HCT116 (cell line): Measurements from ENCODE around the gene KCTD2. TPM values are rescaled to one million over a fixed set of nuclear protein-coding genes. Genes with fewer than 3 reads are reported as not detected.

Experiments used
- ATAC-seq: fragments of 200-7000 bp; cut with Tn5 transposase; 2 replicates; pipeline ENCODE4 v1.9.1; 2020; ENCODE audit warnings: mild to moderate bottlenecking, moderate library complexity
- BruUV-seq: library from RNA; stranded (reverse); fragments of 400-500 nt; replicated peaks from 2 replicates; lab custom pipeline; 2021; lab: Mats Ljungman, UMichigan
- CTCF ChIA-PET: fragments of 300-600 bp; sonication (Branson Sonifier 250); formaldehyde crosslinking; loops from one replicate; lab custom pipeline; 2021; ENCODE audit warnings: antibody characterized with exemption; lab: Charles Lee
- POLR2A ChIA-PET: fragments of 300-600, 350-600 bp; sonication (Branson Sonifier 250); formaldehyde crosslinking; loops from one replicate; lab custom pipeline; 2021; ENCODE audit warnings: antibody characterized with exemption; lab: Charles Lee
- RAD21 ChIA-PET, 2 experiments: fragments of 300-600 bp; sonication (Branson Sonifier 250); formaldehyde crosslinking; loops; one replicate each; lab custom pipeline; 2023; ENCODE audit warnings: low total read pairs in 2 of 2; ENCODE audit not compliant: uncharacterized antibody in 2 of 2, unreplicated experiment in 2 of 2, low non-redundant PET in 1 of 2; lab: Charles Lee
- DNase-seq: peaks from one replicate; pipeline ENCODE4 v3.0.0-alpha.2; 2010; ENCODE audit warnings: low read depth, low spot score
- H2AFZ ChIP-seq: fragments of 200-600 bp; shearing (Covaris generic), sonication (generic); 2 replicates; pipeline ENCODE4 v1.6.1; 2017; ENCODE audit warnings: low read depth, mixed run types, mixed read lengths, antibody characterized with exemption, low read length; ENCODE audit not compliant: poor library complexity, severe bottlenecking
- H3K27ac ChIP-seq: 2 replicates; pipeline ENCODE4 v1.5.1; 2012; ENCODE audit warnings: low read depth, low read length
- H3K27me3 ChIP-seq: fragments of 200-600 bp; sonication (generic); 2 replicates; pipeline ENCODE4 v1.6.1; 2016; ENCODE audit warnings: mixed run types, low read length, mixed read lengths; ENCODE audit not compliant: insufficient read depth
- H3K36me3 ChIP-seq, 2 experiments: fragments of 200-500 bp in 1 of 2; fragments of 200-600 bp in 1 of 2; sonication (Bioruptor generic) in 1 of 2; sonication (generic) in 1 of 2; 2 replicates each; pipeline versions ENCODE4 v1.5.1 to v1.6.1; 2014 to 2016; ENCODE audit warnings: low read length in 2 of 2, inconsistent platforms in 1 of 2, mixed read lengths in 1 of 2, mixed run types in 1 of 2; ENCODE audit not compliant: insufficient read depth in 2 of 2, control insufficient read depth in 1 of 2
- H3K4me1 ChIP-seq, 2 experiments: fragments of 200-600 bp in 1 of 2; sonication (generic) in 1 of 2; 2 replicates each; pipeline versions ENCODE4 v1.5.1 to v1.6.1; 2012 to 2017; ENCODE audit warnings: low read length in 2 of 2, inconsistent platforms in 1 of 2, mild to moderate bottlenecking in 1 of 2, mixed read lengths in 1 of 2, mixed run types in 1 of 2, moderate library complexity in 1 of 2; ENCODE audit not compliant: insufficient read depth in 2 of 2, control insufficient read depth in 1 of 2
- H3K4me2 ChIP-seq: fragments of 200-600 bp; sonication (generic); 2 replicates; pipeline ENCODE4 v1.6.1; 2017; ENCODE audit warnings: mixed run types, low read length, mixed read lengths
- H3K4me3 ChIP-seq, 2 experiments: fragments of 200-600 bp in 1 of 2; sonication (generic) in 1 of 2; replicated peaks in 1 of 2; 2 replicates each; pipeline ENCODE4 v1.5.1; 2011 to 2016; ENCODE audit warnings: low read length in 2 of 2, control low read depth in 1 of 2, low read depth in 1 of 2, mild to moderate bottlenecking in 1 of 2, mixed read lengths in 1 of 2, mixed run types in 1 of 2
- H3K79me2 ChIP-seq: fragments of 200-600 bp; sonication (generic); 2 replicates; pipeline ENCODE4 v1.6.1; 2017; ENCODE audit warnings: mild to moderate bottlenecking, mixed run types, low read length, moderate library complexity, mixed read lengths; ENCODE audit not compliant: insufficient read depth
- H3K9ac ChIP-seq: fragments of 200-600 bp; sonication (generic); 2 replicates; pipeline ENCODE4 v1.6.1; 2016; ENCODE audit warnings: low read length, mixed read lengths
- H3K9me2 ChIP-seq: fragments of 200-600 bp; sonication (generic), shearing (Covaris generic); 2 replicates; pipeline ENCODE4 v1.6.1; 2017; ENCODE audit warnings: mixed run types, mild to moderate bottlenecking, moderate library complexity; ENCODE audit not compliant: insufficient read depth
- H3K9me3 ChIP-seq, 2 experiments: fragments of 200-500 bp in 1 of 2; fragments of 200-600 bp in 1 of 2; sonication (Bioruptor generic) in 1 of 2; sonication (generic) in 1 of 2; 2 replicates each; pipeline ENCODE4 v1.6.1; 2014 to 2017; ENCODE audit warnings: low read length in 2 of 2, mixed read lengths in 2 of 2, inconsistent platforms in 1 of 2, low read depth in 1 of 2, mild to moderate bottlenecking in 1 of 2, mixed run types in 1 of 2, moderate library complexity in 1 of 2; ENCODE audit not compliant: control insufficient read depth in 1 of 2, insufficient read depth in 1 of 2
- H4K20me1 ChIP-seq: fragments of 200-600 bp; sonication (generic), shearing (Covaris generic); 2 replicates; pipeline ENCODE4 v1.6.1; 2017; ENCODE audit warnings: mixed run types, mild to moderate bottlenecking, moderate library complexity; ENCODE audit not compliant: insufficient read depth
- RAD21 ChIP-seq: IDR thresholded peaks from 2 replicates; pipeline ENCODE4 v1.6.1; 2012; ENCODE audit warnings: low read depth, mild to moderate bottlenecking
- SIN3A ChIP-seq: IDR thresholded peaks from 2 replicates; pipeline ENCODE4 v1.6.1; 2012; ENCODE audit warnings: low read depth
- SP1 ChIP-seq: IDR thresholded peaks from 2 replicates; pipeline ENCODE4 v1.6.1; 2012; ENCODE audit warnings: low read depth
- intact Hi-C: fragments of 100-400 bp; cut with micrococcal nuclease; formaldehyde crosslinking; loops from 2 replicates; pipeline ENCODE4 v1.10.0; 2022
- total RNA-seq: library from RNA; stranded (reverse); gene quantifications from one replicate; pipeline ENCODE4 v1.2.1, GENCODE V29; 2021; ENCODE audit not compliant: unreplicated experiment
- TF ChIP-seq, protein P1 (sequence below), 3 experiments: fragments of 200-600 bp in 1 of 3; sonication (generic) in 1 of 3; IDR thresholded peaks in 2 of 3; conservative IDR thresholded peaks in 1 of 3; 2 replicates each; pipeline ENCODE4 v1.5.1; 2012 to 2017; ENCODE audit warnings: low read depth in 2 of 3, low read length in 2 of 3, antibody characterized with exemption in 1 of 3, borderline replicate concordance in 1 of 3, control low read depth in 1 of 3, mild to moderate bottlenecking in 1 of 3, mixed read lengths in 1 of 3, mixed run types in 1 of 3, moderate library complexity in 1 of 3; ENCODE audit not compliant: insufficient read depth in 1 of 3
- TF ChIP-seq, protein P2 (sequence below): IDR thresholded peaks from 2 replicates; pipeline ENCODE4 v1.6.1; 2012; ENCODE audit warnings: low read depth

Gene KCTD2
- total RNA-seq, 1 experiment from 2014 or later: 23.3 TPM

DNA sequence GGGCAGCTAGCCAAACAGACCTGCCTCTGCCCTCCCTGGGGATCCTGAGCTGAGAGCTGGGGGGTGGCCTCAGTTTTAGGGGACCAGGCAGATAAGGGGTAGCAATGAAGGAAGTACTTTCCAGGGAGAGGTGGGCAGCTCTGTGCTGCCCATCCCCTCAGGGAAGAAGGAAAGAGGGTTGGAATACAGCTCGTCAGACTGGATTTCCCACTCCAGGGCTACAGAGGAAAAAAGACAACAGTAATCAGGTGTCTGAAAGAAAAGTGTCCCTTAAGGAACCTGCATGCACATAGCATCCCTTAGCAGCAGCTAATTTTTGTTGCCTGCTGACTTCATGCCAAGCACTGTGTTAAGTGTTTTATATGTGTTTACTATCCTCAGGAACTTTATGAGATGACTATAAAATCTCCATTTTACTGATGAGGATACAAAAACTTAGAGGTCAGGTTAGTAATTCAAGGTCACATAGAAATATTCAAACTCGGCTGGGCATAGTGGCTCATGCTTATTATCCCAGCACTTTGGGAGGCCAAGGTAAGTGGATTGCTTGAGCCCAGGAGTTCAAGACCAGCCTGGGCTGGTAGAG lies 37.8 kb upstream of the KCTD2 start (continued):
- TF ChIP-seq SP1: no peak

DNA sequence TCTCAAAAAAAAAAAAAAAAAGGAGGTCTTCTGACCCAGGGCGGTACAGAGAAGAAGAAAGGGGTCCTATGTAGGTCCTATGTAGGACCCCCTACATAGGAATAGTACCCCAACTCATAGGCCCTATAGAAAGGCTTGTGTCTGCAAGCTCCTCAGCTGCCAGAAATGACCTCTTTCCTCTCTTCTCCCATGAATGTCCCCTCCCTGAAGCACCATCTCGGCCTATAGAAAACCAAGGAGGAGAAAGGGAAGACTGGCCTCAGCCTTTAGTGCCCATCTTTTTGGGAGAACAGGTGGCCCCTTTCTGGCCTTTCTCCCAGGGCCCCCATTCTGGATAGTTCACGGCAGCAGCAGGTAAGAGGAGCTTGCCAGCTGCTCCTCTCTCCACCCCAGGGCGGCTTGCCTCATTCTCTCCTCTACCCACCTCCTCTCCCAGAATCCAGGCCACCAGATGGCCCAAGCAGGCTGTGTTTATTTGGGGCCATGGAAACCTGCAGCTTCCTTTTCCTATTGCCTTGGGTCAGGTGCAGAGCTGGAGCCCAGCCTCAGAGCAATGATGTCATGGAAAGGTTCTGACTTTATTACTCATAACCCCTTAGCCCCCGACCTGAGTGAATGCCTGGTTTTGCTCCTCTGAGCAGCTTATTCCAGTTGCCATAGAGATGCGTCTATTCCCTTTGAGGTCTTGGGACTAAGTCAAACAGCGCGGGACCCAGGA lies 36.2 kb upstream of the KCTD2 start:
- ATAC-seq: no peak

More for the DNA sequence above, 36.2 kb upstream of the KCTD2 start:
- peak; percentile 37 for TF ChIP-seq RAD21
- TF ChIP-seq SIN3A: no peak
- TF ChIP-seq, protein P1, sequence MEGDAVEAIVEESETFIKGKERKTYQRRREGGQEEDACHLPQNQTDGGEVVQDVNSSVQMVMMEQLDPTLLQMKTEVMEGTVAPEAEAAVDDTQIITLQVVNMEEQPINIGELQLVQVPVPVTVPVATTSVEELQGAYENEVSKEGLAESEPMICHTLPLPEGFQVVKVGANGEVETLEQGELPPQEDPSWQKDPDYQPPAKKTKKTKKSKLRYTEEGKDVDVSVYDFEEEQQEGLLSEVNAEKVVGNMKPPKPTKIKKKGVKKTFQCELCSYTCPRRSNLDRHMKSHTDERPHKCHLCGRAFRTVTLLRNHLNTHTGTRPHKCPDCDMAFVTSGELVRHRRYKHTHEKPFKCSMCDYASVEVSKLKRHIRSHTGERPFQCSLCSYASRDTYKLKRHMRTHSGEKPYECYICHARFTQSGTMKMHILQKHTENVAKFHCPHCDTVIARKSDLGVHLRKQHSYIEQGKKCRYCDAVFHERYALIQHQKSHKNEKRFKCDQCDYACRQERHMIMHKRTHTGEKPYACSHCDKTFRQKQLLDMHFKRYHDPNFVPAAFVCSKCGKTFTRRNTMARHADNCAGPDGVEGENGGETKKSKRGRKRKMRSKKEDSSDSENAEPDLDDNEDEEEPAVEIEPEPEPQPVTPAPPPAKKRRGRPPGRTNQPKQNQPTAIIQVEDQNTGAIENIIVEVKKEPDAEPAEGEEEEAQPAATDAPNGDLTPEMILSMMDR (IDR thresholded peaks at IDR 0.05 in 2 of 3, conservative IDR thresholded peaks at IDR 0.05 in 1 of 3; ENCODE audit: borderline replicate concordance in 1 of 3, insufficient read depth in 1 of 3, low read depth in 2 of 3, low read length in 2 of 3): 0 out of 6 replicates have a peak, but pooled peaks of 1 of the 3 experiments have one; percentile 27
- TF ChIP-seq, protein P2, sequence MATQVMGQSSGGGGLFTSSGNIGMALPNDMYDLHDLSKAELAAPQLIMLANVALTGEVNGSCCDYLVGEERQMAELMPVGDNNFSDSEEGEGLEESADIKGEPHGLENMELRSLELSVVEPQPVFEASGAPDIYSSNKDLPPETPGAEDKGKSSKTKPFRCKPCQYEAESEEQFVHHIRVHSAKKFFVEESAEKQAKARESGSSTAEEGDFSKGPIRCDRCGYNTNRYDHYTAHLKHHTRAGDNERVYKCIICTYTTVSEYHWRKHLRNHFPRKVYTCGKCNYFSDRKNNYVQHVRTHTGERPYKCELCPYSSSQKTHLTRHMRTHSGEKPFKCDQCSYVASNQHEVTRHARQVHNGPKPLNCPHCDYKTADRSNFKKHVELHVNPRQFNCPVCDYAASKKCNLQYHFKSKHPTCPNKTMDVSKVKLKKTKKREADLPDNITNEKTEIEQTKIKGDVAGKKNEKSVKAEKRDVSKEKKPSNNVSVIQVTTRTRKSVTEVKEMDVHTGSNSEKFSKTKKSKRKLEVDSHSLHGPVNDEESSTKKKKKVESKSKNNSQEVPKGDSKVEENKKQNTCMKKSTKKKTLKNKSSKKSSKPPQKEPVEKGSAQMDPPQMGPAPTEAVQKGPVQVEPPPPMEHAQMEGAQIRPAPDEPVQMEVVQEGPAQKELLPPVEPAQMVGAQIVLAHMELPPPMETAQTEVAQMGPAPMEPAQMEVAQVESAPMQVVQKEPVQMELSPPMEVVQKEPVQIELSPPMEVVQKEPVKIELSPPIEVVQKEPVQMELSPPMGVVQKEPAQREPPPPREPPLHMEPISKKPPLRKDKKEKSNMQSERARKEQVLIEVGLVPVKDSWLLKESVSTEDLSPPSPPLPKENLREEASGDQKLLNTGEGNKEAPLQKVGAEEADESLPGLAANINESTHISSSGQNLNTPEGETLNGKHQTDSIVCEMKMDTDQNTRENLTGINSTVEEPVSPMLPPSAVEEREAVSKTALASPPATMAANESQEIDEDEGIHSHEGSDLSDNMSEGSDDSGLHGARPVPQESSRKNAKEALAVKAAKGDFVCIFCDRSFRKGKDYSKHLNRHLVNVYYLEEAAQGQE: no peak
- no TSS peak for BruUV-seq
- CTCF ChIA-PET: interaction anchor here (1.1 to 3.8 kb wide), 5 partner anchors 23 to 53 kb away, joined by 3 to 35 read pairs (median 11); partner anchors contain the start of gene CDR2L
- DNase-seq: no peak
- Histone ChIP-seq H3K79me2 (peaks cover 28% of the 10 kb centered on the region), H3K27me3 (no peaks in the 10 kb centered on the region), H3K4me2 (no peak overlapping the region), H3K9me3 (no peaks in the 10 kb centered on the region), H3K9me2 (no peaks in the 10 kb centered on the region), H3K9ac (no peak overlapping the region), H4K20me1 (no peaks in the 10 kb centered on the region), H3K4me1 (peaks cover 11 to 19% of the 10 kb centered on the region in 2 experiments), H2AFZ (no peak overlapping the region), H3K4me3 (no peak overlapping the region), H3K27ac (no peak overlapping the region), H3K36me3 (no peaks in the 10 kb centered on the region)
- POLR2A ChIA-PET: interaction anchor here (1.0 to 3.2 kb wide), 6 partner anchors 12 to 195 kb away, joined by 3 to 15 read pairs (median 6); partner anchors contain the start of gene CDR2L
- RAD21 ChIA-PET: no interaction called here
- intact Hi-C loops: no loop called here
